Measurements from ENCODE around the gene FRS2. TPM values are rescaled to one million over a fixed set of nuclear protein-coding genes. Genes with fewer than 3 reads are reported as not detected.

The FRS2 gene
- total and polyA plus RNA-seq, 9 of the 15 experiments (the other 6 are each of a cell fraction or from before 2014, with no cell fraction given) = 1.0 to 9.1 (median 6.0) TPM

DNA sequence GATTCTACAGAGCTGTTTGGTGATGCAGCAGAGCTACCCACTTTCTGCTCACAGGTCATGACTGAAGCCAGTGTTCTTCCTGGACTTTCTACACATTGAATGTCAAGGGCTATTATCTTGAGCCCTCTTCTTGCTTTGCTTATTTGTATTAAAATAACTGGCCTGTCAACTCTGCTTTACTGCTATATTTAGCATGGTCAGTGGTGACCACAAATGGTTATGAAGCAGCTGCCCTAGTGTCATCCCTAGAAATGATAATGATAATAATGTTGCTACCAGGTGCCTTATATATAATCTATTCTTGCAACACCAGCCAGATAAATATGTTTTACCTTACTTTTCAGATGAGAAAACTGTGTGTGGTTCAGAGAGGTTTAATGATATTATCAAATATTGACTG is 143.2 kb downstream of the FRS2 start:
- ATAC-seq (no peak), FAIRE-seq (no peak), DNase-seq (ENCODE audit: extremely low read depth in 1 of 4, low spot score in 3 of 4) (no peak)
- no TSS peak for BruUV-seq (replicated peaks)
- in situ Hi-C loops (cut with MboI) = no loop called here
- no peaks in the 10 kb centered on the region for H3K36me3 ChIP-seq (ENCODE audit: control insufficient read depth, insufficient read depth, low read length)
- CTCF ChIA-PET (ENCODE audit: low intra/inter-chr PET ratio) = no interaction called here
- peaks cover 10 to 12% of the 10 kb centered on the region in 2 experiments; a peak in 4 of 5 replicates for H3K4me1 ChIP-seq (replicated peaks in 1 of 2; ENCODE audit: control insufficient read depth in 2 of 2, insufficient read depth in 2 of 2, low read length in 2 of 2)
- no peaks in the 10 kb centered on the region; a peak in 1 of 5 replicates for H3K27me3 ChIP-seq (ENCODE audit: control insufficient read depth in 2 of 2, insufficient read depth in 2 of 2, low read length in 2 of 2)
- POLR2A ChIA-PET = no interaction called here
- intact Hi-C loops (cut with micrococcal nuclease) = no loop called here
- H4K20me1 ChIP-seq (replicated peaks; ENCODE audit: control insufficient read depth, insufficient read depth, low read length) = no peaks in the 10 kb centered on the region
- TF ChIP-seq PYGO2 (tag; IDR thresholded peaks at IDR 0.05) (no peak), POLR2AphosphoS2 (IDR thresholded peaks at IDR 0.05; ENCODE audit: low read length) (no peak)
- TF ChIP-seq, protein P1, sequence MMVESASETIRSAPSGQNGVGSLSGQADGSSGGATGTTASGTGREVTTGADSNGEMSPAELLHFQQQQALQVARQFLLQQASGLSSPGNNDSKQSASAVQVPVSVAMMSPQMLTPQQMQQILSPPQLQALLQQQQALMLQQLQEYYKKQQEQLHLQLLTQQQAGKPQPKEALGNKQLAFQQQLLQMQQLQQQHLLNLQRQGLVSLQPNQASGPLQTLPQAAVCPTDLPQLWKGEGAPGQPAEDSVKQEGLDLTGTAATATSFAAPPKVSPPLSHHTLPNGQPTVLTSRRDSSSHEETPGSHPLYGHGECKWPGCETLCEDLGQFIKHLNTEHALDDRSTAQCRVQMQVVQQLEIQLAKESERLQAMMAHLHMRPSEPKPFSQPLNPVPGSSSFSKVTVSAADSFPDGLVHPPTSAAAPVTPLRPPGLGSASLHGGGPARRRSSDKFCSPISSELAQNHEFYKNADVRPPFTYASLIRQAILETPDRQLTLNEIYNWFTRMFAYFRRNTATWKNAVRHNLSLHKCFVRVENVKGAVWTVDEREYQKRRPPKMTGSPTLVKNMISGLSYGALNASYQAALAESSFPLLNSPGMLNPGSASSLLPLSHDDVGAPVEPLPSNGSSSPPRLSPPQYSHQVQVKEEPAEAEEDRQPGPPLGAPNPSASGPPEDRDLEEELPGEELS (CRISPR knock-in tag; IDR thresholded peaks at IDR 0.05; ENCODE audit: borderline replicate concordance) = no peak
- no peak overlapping the region; a peak in 1 of 4 replicates for H3K9ac ChIP-seq (ENCODE audit: insufficient read depth in 1 of 2, low read depth in 2 of 2, low read length in 2 of 2)
- no peak overlapping the region for H3K4me3 ChIP-seq
- H2AFZ ChIP-seq (ENCODE audit: low read depth, low read length) = no peak overlapping the region
- no peaks in the 10 kb centered on the region for H3K79me2 ChIP-seq (ENCODE audit: control insufficient read depth, insufficient read depth, low read length)
- no peak overlapping the region; the same call in 1 of the 2 replicates for H3K4me2 ChIP-seq (ENCODE audit: insufficient read depth, low read length)
- H3K9me1 ChIP-seq (ENCODE audit: control insufficient read depth, insufficient read depth, low read length) = no peaks in the 10 kb centered on the region
- H3K9me3 ChIP-seq (replicated peaks; ENCODE audit: control insufficient read depth, insufficient read depth, low read depth, low read length) = no peaks in the 10 kb centered on the region
- no peak overlapping the region for H3K27ac ChIP-seq (ENCODE audit: extremely low read depth, low read depth, low read length)

GRCh38 chr12:69616025-69616424 is 145.8 kb downstream of the FRS2 start:
- ChIA-PET CTCF (ENCODE audit: low intra/inter-chr PET ratio) (no interaction called here), POLR2A (interaction anchor here (0.6 to 1.1 kb wide), 2 partner anchors 16 to 146 kb away, joined by 3 read pairs; partner anchors contain the start of gene FRS2)
- H3K4me3 ChIP-seq = no peak overlapping the region
- H2AFZ ChIP-seq (ENCODE audit: low read depth, low read length) = peak overlapping the region; percentile 53; the same call in 1 of the 2 replicates
- 36% methylated on average over 11 of the region's 14 CpGs for WGBS (ENCODE audit: insufficient coverage, low coverage, missing lambda C conversion rate)
- no peaks in the 10 kb centered on the region for H3K79me2 ChIP-seq (ENCODE audit: control insufficient read depth, insufficient read depth, low read length)
- in situ Hi-C loops (cut with MboI) (no loop called here), intact Hi-C loops (cut with micrococcal nuclease) (no loop called here)
- H3K27ac ChIP-seq (ENCODE audit: extremely low read depth, low read depth, low read length) = no peak overlapping the region
- DNase-seq (ENCODE audit: extremely low read depth in 1 of 4, low spot score in 3 of 4) (no peak), FAIRE-seq (no peak), ATAC-seq (peak; percentile 59)
- H3K27me3 ChIP-seq (ENCODE audit: control insufficient read depth in 2 of 2, insufficient read depth in 2 of 2, low read length in 2 of 2) = no peaks in the 10 kb centered on the region; a peak in 1 of 5 replicates
- H3K9me3 ChIP-seq (replicated peaks; ENCODE audit: control insufficient read depth, insufficient read depth, low read depth, low read length) = no peaks in the 10 kb centered on the region
- H3K9ac ChIP-seq (ENCODE audit: insufficient read depth in 1 of 2, low read depth in 2 of 2, low read length in 2 of 2) = peak overlapping the region in 1 of 2 experiments; percentile 56; a peak in 1 of 4 replicates
- no peaks in the 10 kb centered on the region for H3K36me3 ChIP-seq (ENCODE audit: control insufficient read depth, insufficient read depth, low read length)
- peaks cover 0 to 2% of the 10 kb centered on the region in 2 experiments; a peak in 3 of 5 replicates for H3K4me1 ChIP-seq (replicated peaks in 1 of 2; ENCODE audit: control insufficient read depth in 2 of 2, insufficient read depth in 2 of 2, low read length in 2 of 2)
- BruUV-seq (replicated peaks) = no TSS peak
- no peaks in the 10 kb centered on the region for H4K20me1 ChIP-seq (replicated peaks; ENCODE audit: control insufficient read depth, insufficient read depth, low read length)
- H3K4me2 ChIP-seq (ENCODE audit: insufficient read depth, low read length) = peak overlapping the region; percentile 38; the same call in 1 of the 2 replicates
- H3K9me1 ChIP-seq (ENCODE audit: control insufficient read depth, insufficient read depth, low read length) = no peaks in the 10 kb centered on the region
- TF ChIP-seq WHSC1 (IDR thresholded peaks at IDR 0.05; ENCODE audit: low read length) (no peak), ZNF586 (CRISPR knock-in tag; conservative IDR thresholded peaks at IDR 0.05) (no peak), ATF7 (IDR thresholded peaks at IDR 0.05) (no peak), PURB (CRISPR knock-in tag; IDR thresholded peaks at IDR 0.05; ENCODE audit: low read depth) (no peak), MAZ (CRISPR knock-in tag; conservative IDR thresholded peaks at IDR 0.05 in 1 of 2, IDR thresholded peaks at IDR 0.05 in 1 of 2) (no peak), HOMEZ (CRISPR knock-in tag; IDR thresholded peaks at IDR 0.05) (no peak)
- TF ChIP-seq, protein P2, sequence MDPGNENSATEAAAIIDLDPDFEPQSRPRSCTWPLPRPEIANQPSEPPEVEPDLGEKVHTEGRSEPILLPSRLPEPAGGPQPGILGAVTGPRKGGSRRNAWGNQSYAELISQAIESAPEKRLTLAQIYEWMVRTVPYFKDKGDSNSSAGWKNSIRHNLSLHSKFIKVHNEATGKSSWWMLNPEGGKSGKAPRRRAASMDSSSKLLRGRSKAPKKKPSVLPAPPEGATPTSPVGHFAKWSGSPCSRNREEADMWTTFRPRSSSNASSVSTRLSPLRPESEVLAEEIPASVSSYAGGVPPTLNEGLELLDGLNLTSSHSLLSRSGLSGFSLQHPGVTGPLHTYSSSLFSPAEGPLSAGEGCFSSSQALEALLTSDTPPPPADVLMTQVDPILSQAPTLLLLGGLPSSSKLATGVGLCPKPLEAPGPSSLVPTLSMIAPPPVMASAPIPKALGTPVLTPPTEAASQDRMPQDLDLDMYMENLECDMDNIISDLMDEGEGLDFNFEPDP (CRISPR knock-in tag; IDR thresholded peaks at IDR 0.05) = no peak

Data from K562 (cell line).